K562 (cell line): ENCODE results near the gene AFF3. TPM values are rescaled to one million over a fixed set of nuclear protein-coding genes. Genes with fewer than 3 reads are reported as not detected.

Experiments
- ATAC-seq: fragments of 200-7000 bp; cut with Tn5 transposase; 3 replicates; pipeline ENCODE4 v1.9.1; 2020; ENCODE audit warnings: moderate library complexity
- BruUV-seq: library from RNA; stranded (reverse); fragments of 400-500 nt; replicated peaks from 2 replicates; lab custom pipeline; 2021; lab: Mats Ljungman, UMichigan
- CTCF ChIA-PET: fragments of 300-600 bp; formaldehyde crosslinking; extraction: SDS; loops from one replicate; lab custom pipeline; 2021; ENCODE audit warnings: low intra/inter-chr PET ratio; lab: Yijun Ruan, JAX
- POLR2A ChIA-PET: fragments of 300-600, 350-650 bp; sonication (Branson Sonifier 250); formaldehyde crosslinking; extraction: SDS; loops from one replicate; lab custom pipeline; 2021; ENCODE audit warnings: antibody characterized with exemption, inconsistent platforms; lab: Yijun Ruan, JAX
- DNase-seq, 4 experiments: peaks; one replicate each; pipeline versions ENCODE4 v3.0.0 to v3.0.0-alpha.2; 2011 to 2018; ENCODE audit warnings: low spot score in 3 of 4, mixed read lengths in 3 of 4; ENCODE audit errors: extremely low read depth in 1 of 4
- FAIRE-seq: peaks from 2 replicates; lab custom pipeline; 2011; peaks lifted over from hg19 to GRCh38; lab: Jason Lieb, UNC
- H2AFZ ChIP-seq: 2 replicates; pipeline ENCODE4 v1.6.0; 2011; ENCODE audit warnings: low read depth, low read length, control low read depth, inconsistent platforms
- H3K27ac ChIP-seq: fragments of 200-600 bp; 3 replicates; pipeline ENCODE4 v1.8.0; 2011; ENCODE audit warnings: low read depth, mild to moderate bottlenecking, control low read depth, inconsistent platforms, low read length, moderate library complexity, mixed read lengths; ENCODE audit errors: extremely low read depth
- H3K27me3 ChIP-seq, 2 experiments: fragments of 300-600 bp in 1 of 2; 2 replicates in 1 of 2; 3 replicates in 1 of 2; pipeline versions ENCODE4 v1.6.0 to v1.8.0; 2011; ENCODE audit warnings: inconsistent platforms in 2 of 2, low read length in 2 of 2, mild to moderate bottlenecking in 1 of 2, mixed read lengths in 1 of 2, moderate library complexity in 1 of 2; ENCODE audit not compliant: control insufficient read depth in 2 of 2, insufficient read depth in 2 of 2
- H3K36me3 ChIP-seq: fragments of 300-600 bp; 3 replicates; pipeline ENCODE4 v1.8.0; 2011; ENCODE audit warnings: mild to moderate bottlenecking, low read length, inconsistent platforms; ENCODE audit not compliant: control insufficient read depth, insufficient read depth
- H3K4me1 ChIP-seq, 2 experiments: fragments of 200-600 bp in 1 of 2; replicated peaks in 1 of 2; 2 replicates in 1 of 2; 3 replicates in 1 of 2; pipeline versions ENCODE4 v1.5.1 to v1.8.0; 2011; ENCODE audit warnings: inconsistent platforms in 2 of 2, low read length in 2 of 2, mild to moderate bottlenecking in 1 of 2, mixed read lengths in 1 of 2, moderate library complexity in 1 of 2; ENCODE audit not compliant: control insufficient read depth in 2 of 2, insufficient read depth in 2 of 2
- H3K4me2 ChIP-seq: 2 replicates; pipeline ENCODE4 v1.6.1; 2011; ENCODE audit warnings: low read length, control low read depth, inconsistent platforms, mixed read lengths; ENCODE audit not compliant: insufficient read depth
- H3K4me3 ChIP-seq: fragments of 200-600 bp; sonication (generic), shearing (Covaris generic); 2 replicates; pipeline ENCODE4 v1.5.1; 2016; ENCODE audit warnings: control low read depth, inconsistent platforms
- H3K79me2 ChIP-seq: fragments of 200-600 bp; 3 replicates; pipeline ENCODE4 v1.8.0; 2011; ENCODE audit warnings: low read length, inconsistent platforms; ENCODE audit not compliant: control insufficient read depth, insufficient read depth
- H3K9ac ChIP-seq, 2 experiments: 2 replicates each; pipeline versions ENCODE4 v1.6.0 to v1.6.1; 2011; ENCODE audit warnings: low read depth in 2 of 2, low read length in 2 of 2, control low read depth in 1 of 2, inconsistent platforms in 1 of 2, mild to moderate bottlenecking in 1 of 2, mixed read lengths in 1 of 2; ENCODE audit not compliant: insufficient read depth in 1 of 2
- H3K9me1 ChIP-seq: one replicate; pipeline ENCODE4 v1.6.0; 2011; ENCODE audit warnings: inconsistent platforms, mild to moderate bottlenecking, low read length, moderate library complexity; ENCODE audit not compliant: control insufficient read depth, insufficient read depth
- H3K9me3 ChIP-seq: replicated peaks from 2 replicates; pipeline ENCODE4 v1.5.1; 2011; ENCODE audit warnings: low read depth, low read length, inconsistent platforms; ENCODE audit not compliant: control insufficient read depth, insufficient read depth
- H4K20me1 ChIP-seq: replicated peaks from 2 replicates; pipeline ENCODE4 v1.6.1; 2011; ENCODE audit warnings: low read length, inconsistent platforms, mixed read lengths; ENCODE audit not compliant: control insufficient read depth, insufficient read depth
- ADNP ChIP-seq: fragments of 200-800 bp; sonication (Bioruptor generic); IDR thresholded peaks from 2 replicates; pipeline ENCODE4 v1.6.1; 2016; ENCODE audit warnings: missing genetic modification characterization, missing compliant biosample characterization
- ATF7 ChIP-seq: fragments of 450-650 bp; IDR thresholded peaks from 2 replicates; pipeline ENCODE4 v1.7.1; 2014; ENCODE audit warnings: mild to moderate bottlenecking, moderate library complexity
- HINFP ChIP-seq: fragments of 450-650 bp; conservative IDR thresholded peaks from 2 replicates; pipeline ENCODE4 v1.6.1; 2016; ENCODE audit warnings: missing genetic modification characterization, low read depth, mild to moderate bottlenecking, control low read depth, missing compliant biosample characterization
- PTRF ChIP-seq: fragments of 450-650 bp; IDR thresholded peaks from 2 replicates; pipeline ENCODE4 v1.6.1; 2016; ENCODE audit warnings: mild to moderate bottlenecking, missing genetic modification characterization, missing compliant biosample characterization
- TBL1XR1 ChIP-seq, 2 experiments: IDR thresholded peaks; 2 replicates each; pipeline ENCODE4 v1.6.1; 2012; ENCODE audit warnings: improper control_type of control experiment in 2 of 2, low read length in 2 of 2, mild to moderate bottlenecking in 1 of 2
- ZNF551 ChIP-seq: fragments of 250-450 bp; sonication (Bioruptor Pico); IDR thresholded peaks from 2 replicates; pipeline ENCODE4 v1.5.0; 2021; ENCODE audit warnings: mild to moderate bottlenecking, moderate library complexity
- ZZZ3 ChIP-seq: fragments of 450-650 bp; IDR thresholded peaks from 2 replicates; pipeline ENCODE4 v1.6.1; 2016; ENCODE audit warnings: antibody characterized with exemption, mild to moderate bottlenecking, moderate library complexity
- WGBS: fragments of 100-300 bp; shearing (Covaris generic); methylation state at CpG from one replicate; pipeline ENCODE4 v1.1.6; 2016; ENCODE audit warnings: low coverage, mixed read lengths; ENCODE audit not compliant: insufficient coverage; ENCODE audit errors: missing lambda C conversion rate; 5-methylcytosine and 5-hydroxymethylcytosine counted together
- in situ Hi-C: fragments of 300-500 bp; cut with MboI; formaldehyde crosslinking; loops from 4 replicates; pipeline ENCODE4 v1.15.0; 2018; ENCODE audit warnings: inconsistent platforms, mixed read lengths
- intact Hi-C: fragments of 100-400 bp; cut with micrococcal nuclease; formaldehyde crosslinking; loops from 2 replicates; pipeline ENCODE4 v1.14.2; 2022
- polyA plus RNA-seq, 8 experiments: library from polyadenylated mRNA; depleted of rRNA in 4 of 8; stranded (reverse) in 5 of 8; unstranded in 3 of 8; fragments of >200 nt; fragmentation: Nextera tagmentation in 2 of 8; fragmentation: Illumina TruSeq in 1 of 8; extraction: Ambion mirVana in 2 of 8; extraction: Trizol in 1 of 8; gene quantifications; 2 replicates each; pipeline versions ENCODE4 v1.2.1 to v1.2.3, GENCODE V29; 2011 to 2014; ENCODE audit warnings: inconsistent platforms in 1 of 8, missing spikeins in 1 of 8
- total RNA-seq, 7 experiments: library from RNA; depleted of rRNA in 6 of 7; stranded (reverse); fragments of >200 nt in 6 of 7; fragmentation: Illumina TruSeq in 2 of 7; extraction: Trizol in 2 of 7; gene quantifications; 2 replicates each; pipeline versions ENCODE4 v1.2.1 to v1.2.3, GENCODE V29; 2011 to 2021; ENCODE audit warnings: low replicate concordance in 1 of 7
- TF ChIP-seq, protein P1 (sequence below): IDR thresholded peaks from 3 replicates; pipeline ENCODE4 v1.6.1; 2011; ENCODE audit warnings: borderline replicate concordance, mild to moderate bottlenecking, moderate library complexity; ENCODE audit not compliant: insufficient read length; ENCODE audit errors: extremely low read depth

The AFF3 gene
- total and polyA plus RNA-seq, 9 of the 15 experiments (the other 6 are each of a cell fraction or from before 2014, with no cell fraction given): 0.02 to 0.11 TPM; not detected in 7

GRCh38 chr2:99883358-99883757 is 259.0 kb downstream of the AFF3 start:
- no peaks in the 10 kb centered on the region for H3K79me2 ChIP-seq
- no peak overlapping the region for H3K4me2 ChIP-seq
- H3K9me1 ChIP-seq: no peaks in the 10 kb centered on the region
- peaks cover 4 to 13% of the 10 kb centered on the region in 2 experiments; a peak in 3 of 5 replicates for H3K27me3 ChIP-seq
- FAIRE-seq (no peak), ATAC-seq (no peak), DNase-seq (no peak)
- WGBS: 0% methylated on average over 4 of the region's 4 CpGs
- H2AFZ ChIP-seq: no peak overlapping the region
- in situ Hi-C loops: no loop called here
- TF ChIP-seq PTRF (tag): no peak
- TF ChIP-seq ZZZ3: no peak
- TF ChIP-seq ADNP (tag): no peak
- TF ChIP-seq, protein P1, sequence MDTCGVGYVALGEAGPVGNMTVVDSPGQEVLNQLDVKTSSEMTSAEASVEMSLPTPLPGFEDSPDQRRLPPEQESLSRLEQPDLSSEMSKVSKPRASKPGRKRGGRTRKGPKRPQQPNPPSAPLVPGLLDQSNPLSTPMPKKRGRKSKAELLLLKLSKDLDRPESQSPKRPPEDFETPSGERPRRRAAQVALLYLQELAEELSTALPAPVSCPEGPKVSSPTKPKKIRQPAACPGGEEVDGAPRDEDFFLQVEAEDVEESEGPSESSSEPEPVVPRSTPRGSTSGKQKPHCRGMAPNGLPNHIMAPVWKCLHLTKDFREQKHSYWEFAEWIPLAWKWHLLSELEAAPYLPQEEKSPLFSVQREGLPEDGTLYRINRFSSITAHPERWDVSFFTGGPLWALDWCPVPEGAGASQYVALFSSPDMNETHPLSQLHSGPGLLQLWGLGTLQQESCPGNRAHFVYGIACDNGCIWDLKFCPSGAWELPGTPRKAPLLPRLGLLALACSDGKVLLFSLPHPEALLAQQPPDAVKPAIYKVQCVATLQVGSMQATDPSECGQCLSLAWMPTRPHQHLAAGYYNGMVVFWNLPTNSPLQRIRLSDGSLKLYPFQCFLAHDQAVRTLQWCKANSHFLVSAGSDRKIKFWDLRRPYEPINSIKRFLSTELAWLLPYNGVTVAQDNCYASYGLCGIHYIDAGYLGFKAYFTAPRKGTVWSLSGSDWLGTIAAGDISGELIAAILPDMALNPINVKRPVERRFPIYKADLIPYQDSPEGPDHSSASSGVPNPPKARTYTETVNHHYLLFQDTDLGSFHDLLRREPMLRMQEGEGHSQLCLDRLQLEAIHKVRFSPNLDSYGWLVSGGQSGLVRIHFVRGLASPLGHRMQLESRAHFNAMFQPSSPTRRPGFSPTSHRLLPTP: no peak
- TF ChIP-seq HINFP: no peak
- TF ChIP-seq ATF7: no peak
- no peak for TF ChIP-seq ZNF551
- no peak for TF ChIP-seq TBL1XR1 (IDR thresholded peaks at IDR 0.05; ENCODE audit: low read length in 2 of 2)
- H3K4me1 ChIP-seq: no peaks in the 10 kb centered on the region
- no peaks in the 10 kb centered on the region for H3K36me3 ChIP-seq
- H3K4me3 ChIP-seq: no peak overlapping the region
- BruUV-seq: no TSS peak
- H3K9ac ChIP-seq: no peak overlapping the region
- no peaks in the 10 kb centered on the region for H3K9me3 ChIP-seq
- intact Hi-C loops: no loop called here
- ChIA-PET POLR2A (no interaction called here), CTCF (no interaction called here)
- no peak overlapping the region for H3K27ac ChIP-seq
- no peaks in the 10 kb centered on the region for H4K20me1 ChIP-seq
